Thoracic aorta (tissue), 2 donors: ENCODE measurements around the gene CCDC149. TPM values are rescaled to one million over a fixed set of nuclear protein-coding genes. Genes with fewer than 3 reads are reported as not detected.

ENCODE experiments used
- ATAC-seq: fragments of 150-250 bp; one replicate; pipeline ENCODE4 v1.8.0; 2017; ENCODE audit warnings: low read depth; ENCODE audit not compliant: insufficient number of reproducible peaks, low FRiP score
- DNase-seq: peaks from one replicate; pipeline ENCODE4 v3.0.0-alpha.2; 2020; ENCODE audit warnings: low spot score
- H3K27ac ChIP-seq, 2 donors: fragments of 200-600 bp; sonication (generic); 1 replicate in 1 of 2; 2 replicates in 1 of 2; pipeline ENCODE4 v1.5.1; 2016; ENCODE audit warnings: mild to moderate bottlenecking in 2 of 2, moderate library complexity in 2 of 2
- H3K27me3 ChIP-seq: fragments of 200-600 bp; sonication (generic); replicated peaks from 2 replicates; pipeline ENCODE4 v1.6.0; 2016; ENCODE audit warnings: mild to moderate bottlenecking; ENCODE audit not compliant: insufficient read depth
- H3K36me3 ChIP-seq: fragments of 200-600 bp; sonication (generic); one replicate; pipeline ENCODE4 v1.5.1; 2016
- H3K4me1 ChIP-seq, 2 donors: fragments of 200-600 bp; sonication (generic); 1 replicate in 1 of 2; 2 replicates in 1 of 2; pipeline versions ENCODE4 v1.5.1 to v1.6.0; 2016; ENCODE audit warnings: low read depth in 2 of 2, mild to moderate bottlenecking in 1 of 2; ENCODE audit not compliant: control insufficient read depth in 1 of 2
- H3K4me3 ChIP-seq: fragments of 200-600 bp; sonication (generic); 2 replicates; pipeline ENCODE4 v1.5.1; 2016; ENCODE audit warnings: mild to moderate bottlenecking
- H3K9me3 ChIP-seq: fragments of 200-600 bp; sonication (generic); 2 replicates; pipeline ENCODE4 v1.5.1; 2016
- total RNA-seq, 2 donors: library from RNA; depleted of rRNA; stranded (reverse); fragments of >200 nt; gene quantifications; one replicate each; pipeline versions ENCODE4 v1.1.0 to v1.2.3, GENCODE V29; 2016
- TF ChIP-seq, protein P1 (sequence below): fragments of 200-600 bp; sonication (generic); IDR thresholded peaks from one replicate; pipeline ENCODE4 v1.5.1; 2019; ENCODE audit warnings: antibody characterized with exemption

The CCDC149 gene
- total RNA-seq, 2 donors from 2014 or later = 11.8 to 30.1 TPM

DNA sequence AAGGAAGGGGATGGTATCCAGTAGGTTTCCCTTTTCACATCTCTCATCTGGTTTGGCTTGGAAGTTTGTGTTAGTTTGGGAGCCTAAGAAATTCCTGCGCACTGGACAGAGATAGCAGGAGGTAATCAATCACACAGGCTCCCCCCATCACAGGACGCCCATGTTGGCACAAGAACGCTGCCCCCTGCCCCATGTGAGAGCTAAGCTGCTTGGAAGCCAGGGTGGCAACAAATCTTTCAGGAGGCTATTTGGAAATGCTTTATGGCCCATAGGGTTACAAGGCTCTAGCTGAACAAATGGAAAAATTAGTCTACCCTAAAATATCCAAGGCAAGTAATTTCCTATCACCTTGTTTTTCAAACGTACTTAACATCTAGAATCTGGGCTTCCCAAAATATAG lies 63.5 kb downstream of the CCDC149 start:
- no peak overlapping the region for H3K4me3 ChIP-seq
- no peak for DNase-seq
- peaks cover 26 to 56% of the 10 kb centered on the region in 2 donors for H3K4me1 ChIP-seq
- no peak for ATAC-seq
- TF ChIP-seq, protein P1, sequence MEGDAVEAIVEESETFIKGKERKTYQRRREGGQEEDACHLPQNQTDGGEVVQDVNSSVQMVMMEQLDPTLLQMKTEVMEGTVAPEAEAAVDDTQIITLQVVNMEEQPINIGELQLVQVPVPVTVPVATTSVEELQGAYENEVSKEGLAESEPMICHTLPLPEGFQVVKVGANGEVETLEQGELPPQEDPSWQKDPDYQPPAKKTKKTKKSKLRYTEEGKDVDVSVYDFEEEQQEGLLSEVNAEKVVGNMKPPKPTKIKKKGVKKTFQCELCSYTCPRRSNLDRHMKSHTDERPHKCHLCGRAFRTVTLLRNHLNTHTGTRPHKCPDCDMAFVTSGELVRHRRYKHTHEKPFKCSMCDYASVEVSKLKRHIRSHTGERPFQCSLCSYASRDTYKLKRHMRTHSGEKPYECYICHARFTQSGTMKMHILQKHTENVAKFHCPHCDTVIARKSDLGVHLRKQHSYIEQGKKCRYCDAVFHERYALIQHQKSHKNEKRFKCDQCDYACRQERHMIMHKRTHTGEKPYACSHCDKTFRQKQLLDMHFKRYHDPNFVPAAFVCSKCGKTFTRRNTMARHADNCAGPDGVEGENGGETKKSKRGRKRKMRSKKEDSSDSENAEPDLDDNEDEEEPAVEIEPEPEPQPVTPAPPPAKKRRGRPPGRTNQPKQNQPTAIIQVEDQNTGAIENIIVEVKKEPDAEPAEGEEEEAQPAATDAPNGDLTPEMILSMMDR = no peak
- H3K27ac ChIP-seq = peak overlapping the region; percentile 66 to 82
- no peaks in the 10 kb centered on the region for H3K36me3 ChIP-seq
- H3K27me3 ChIP-seq = no peaks in the 10 kb centered on the region
- no peaks in the 10 kb centered on the region for H3K9me3 ChIP-seq

DNA sequence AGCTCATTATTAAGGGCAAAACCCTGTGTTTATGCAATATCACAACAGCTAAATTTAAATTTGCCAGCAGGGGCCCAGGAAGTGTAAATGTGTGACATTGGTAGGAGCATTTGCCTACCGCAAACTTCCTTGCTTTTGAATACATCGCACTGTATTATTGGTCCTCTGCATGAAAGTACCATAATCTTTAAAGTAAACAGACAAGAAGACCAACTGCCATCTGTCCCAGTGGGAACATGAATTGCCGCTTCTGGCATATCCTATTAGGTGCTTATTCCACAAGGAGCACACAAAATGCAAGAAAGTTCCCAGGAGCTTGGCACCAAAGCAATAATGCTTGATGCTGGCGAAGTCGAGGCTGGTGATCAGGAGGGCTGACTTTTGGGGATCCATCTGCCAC lies 66.1 kb downstream of the CCDC149 start:
- H3K27ac ChIP-seq = no peak overlapping the region
- H3K4me3 ChIP-seq = no peak overlapping the region
- no peak for DNase-seq
- no peaks in the 10 kb centered on the region for H3K9me3 ChIP-seq
- TF ChIP-seq, protein P1 = no peak
- no peaks in the 10 kb centered on the region for H3K36me3 ChIP-seq
- H3K4me1 ChIP-seq = peaks cover 19 to 36% of the 10 kb centered on the region in 2 donors
- ATAC-seq = no peak
- no peaks in the 10 kb centered on the region for H3K27me3 ChIP-seq

DNA sequence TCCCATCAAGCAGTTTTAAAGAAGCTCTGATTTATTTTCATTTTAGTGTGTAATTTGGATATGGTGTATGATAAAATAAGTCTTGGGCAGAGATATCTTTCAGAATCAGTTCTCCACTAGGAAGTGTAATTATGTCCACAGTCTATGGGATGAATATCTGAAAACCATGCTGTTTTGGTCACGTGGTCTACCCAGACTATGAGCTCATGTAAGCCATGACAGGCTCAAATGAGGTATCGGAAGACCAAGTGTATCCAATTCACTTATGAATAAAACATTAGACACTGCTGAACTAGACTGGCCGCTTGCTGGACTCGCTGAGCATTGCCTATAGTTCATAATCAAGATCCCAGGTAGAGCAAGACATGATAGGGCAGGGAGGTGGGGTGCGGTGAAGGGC lies 66.9 kb downstream of the CCDC149 start:
- Histone ChIP-seq H3K36me3 (no peaks in the 10 kb centered on the region), H3K27me3 (no peaks in the 10 kb centered on the region), H3K9me3 (no peaks in the 10 kb centered on the region), H3K4me1 (peaks cover 10 to 36% of the 10 kb centered on the region in 2 donors), H3K4me3 (no peak overlapping the region), H3K27ac (no peak overlapping the region)
- ATAC-seq (no peak), DNase-seq (no peak)
- TF ChIP-seq, protein P1 = no peak

DNA sequence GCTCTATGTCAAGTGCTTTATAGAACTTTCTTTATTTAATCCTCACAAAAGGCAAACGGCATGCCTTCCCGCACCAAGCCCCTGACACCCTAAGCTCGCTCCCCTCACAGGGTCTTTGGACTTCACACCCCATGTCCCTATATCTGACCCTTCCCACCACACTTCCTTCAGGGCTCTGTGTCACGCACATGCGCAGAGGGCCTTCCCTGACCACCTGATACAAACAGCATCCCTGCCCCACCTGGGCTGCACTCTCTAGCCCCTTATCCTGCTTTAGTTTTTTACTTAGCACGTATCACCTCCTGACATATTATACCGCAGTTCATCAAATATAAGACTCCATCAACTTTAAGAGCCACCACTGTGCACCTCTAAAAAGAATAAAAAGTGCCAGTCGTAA lies 67.7 kb downstream of the CCDC149 start:
- H3K9me3 ChIP-seq = no peaks in the 10 kb centered on the region
- no peak for DNase-seq
- no peaks in the 10 kb centered on the region for H3K36me3 ChIP-seq
- H3K4me3 ChIP-seq = no peak overlapping the region
- peaks cover 5 to 35% of the 10 kb centered on the region in 2 donors for H3K4me1 ChIP-seq
- ATAC-seq = no peak
- no peaks in the 10 kb centered on the region for H3K27me3 ChIP-seq
- TF ChIP-seq, protein P1 = no peak
- no peak overlapping the region for H3K27ac ChIP-seq

DNA sequence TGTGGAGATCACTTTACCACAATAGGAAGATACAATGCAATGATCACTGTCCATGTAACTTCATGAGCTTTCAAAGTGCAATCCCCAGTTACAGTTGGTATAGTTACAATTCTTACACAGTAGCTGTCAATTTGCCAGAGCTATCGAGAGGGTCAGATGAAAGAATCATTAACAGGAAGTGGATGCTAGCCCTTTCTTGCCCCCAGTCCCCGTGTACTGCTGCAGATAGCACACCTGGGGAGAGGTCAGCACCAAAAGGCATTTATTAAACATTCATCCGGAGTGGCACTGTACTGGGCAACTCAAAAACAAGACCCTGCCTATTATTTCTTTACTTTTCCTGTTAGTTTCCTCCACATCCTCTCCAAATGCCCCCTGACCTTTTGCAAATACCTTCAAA lies 69.7 kb downstream of the CCDC149 start:
- no peaks in the 10 kb centered on the region for H3K36me3 ChIP-seq
- H3K4me1 ChIP-seq = peaks cover 4 to 30% of the 10 kb centered on the region in 2 donors
- no peak overlapping the region for H3K4me3 ChIP-seq
- DNase-seq = no peak
- no peaks in the 10 kb centered on the region for H3K27me3 ChIP-seq
- TF ChIP-seq, protein P1 = no peak
- no peak overlapping the region for H3K27ac ChIP-seq
- no peak for ATAC-seq
- H3K9me3 ChIP-seq = no peaks in the 10 kb centered on the region
